ENCODE measurements around the gene EMILIN1. TPM values are rescaled to one million over a fixed set of nuclear protein-coding genes. Genes with fewer than 3 reads are reported as not detected.
"Not testable (repeated sequence)": the region's sequence is repeated elsewhere in the genome, so short reads cannot be mapped to it uniquely, and the experiment has no call there.

Gene EMILIN1
- total RNA-seq, 1 donor: 137 TPM

DNA sequence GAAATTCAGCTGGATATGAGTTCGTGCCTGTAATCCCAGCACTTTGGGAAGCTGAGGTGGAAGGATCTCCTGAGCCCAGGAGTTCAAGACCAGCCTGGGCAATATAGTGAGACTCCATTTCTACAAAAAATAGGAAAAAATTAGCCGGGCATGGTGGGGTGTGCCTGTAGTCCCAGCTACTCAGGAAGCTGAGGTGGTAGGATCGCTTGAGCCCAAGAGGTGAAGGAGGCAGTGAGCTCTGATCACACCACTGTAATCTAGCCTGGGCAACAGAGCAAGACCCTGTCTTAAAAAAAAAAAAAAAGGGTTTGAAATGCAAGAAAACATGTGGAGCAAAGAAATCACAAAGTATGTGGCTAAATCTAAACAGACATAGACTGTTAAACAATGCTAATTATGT lies 30.7 kb downstream of the EMILIN1 start:
- H3K4me1 ChIP-seq (ENCODE audit: insufficient read depth, low read length): no peaks in the 10 kb centered on the region
- no peak overlapping the region for H2AFZ ChIP-seq (ENCODE audit: low read length)
- no peaks in the 10 kb centered on the region for H4K20me1 ChIP-seq (ENCODE audit: insufficient read depth, low read length)
- DNase-seq (ENCODE audit: insufficient read length, low spot score, missing footprints): no peak
- H3K27ac ChIP-seq (ENCODE audit: low read depth, low read length): no peak overlapping the region
- peaks cover 4% of the 10 kb centered on the region for H3K27me3 ChIP-seq (ENCODE audit: insufficient read depth, low read length)
- no peaks in the 10 kb centered on the region for H3K79me2 ChIP-seq (ENCODE audit: insufficient read depth, low read length)
- H3K4me3 ChIP-seq (ENCODE audit: insufficient read depth, low read length): no peak overlapping the region
- H3K36me3 ChIP-seq (ENCODE audit: insufficient read depth, low read length): no peaks in the 10 kb centered on the region
- no peaks in the 10 kb centered on the region for H3K9me3 ChIP-seq (ENCODE audit: low read depth, low read length)
- H3K4me2 ChIP-seq (ENCODE audit: insufficient read depth, low read length): no peak overlapping the region
- TF ChIP-seq, protein P1, sequence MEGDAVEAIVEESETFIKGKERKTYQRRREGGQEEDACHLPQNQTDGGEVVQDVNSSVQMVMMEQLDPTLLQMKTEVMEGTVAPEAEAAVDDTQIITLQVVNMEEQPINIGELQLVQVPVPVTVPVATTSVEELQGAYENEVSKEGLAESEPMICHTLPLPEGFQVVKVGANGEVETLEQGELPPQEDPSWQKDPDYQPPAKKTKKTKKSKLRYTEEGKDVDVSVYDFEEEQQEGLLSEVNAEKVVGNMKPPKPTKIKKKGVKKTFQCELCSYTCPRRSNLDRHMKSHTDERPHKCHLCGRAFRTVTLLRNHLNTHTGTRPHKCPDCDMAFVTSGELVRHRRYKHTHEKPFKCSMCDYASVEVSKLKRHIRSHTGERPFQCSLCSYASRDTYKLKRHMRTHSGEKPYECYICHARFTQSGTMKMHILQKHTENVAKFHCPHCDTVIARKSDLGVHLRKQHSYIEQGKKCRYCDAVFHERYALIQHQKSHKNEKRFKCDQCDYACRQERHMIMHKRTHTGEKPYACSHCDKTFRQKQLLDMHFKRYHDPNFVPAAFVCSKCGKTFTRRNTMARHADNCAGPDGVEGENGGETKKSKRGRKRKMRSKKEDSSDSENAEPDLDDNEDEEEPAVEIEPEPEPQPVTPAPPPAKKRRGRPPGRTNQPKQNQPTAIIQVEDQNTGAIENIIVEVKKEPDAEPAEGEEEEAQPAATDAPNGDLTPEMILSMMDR (IDR thresholded peaks at IDR 0.05; ENCODE audit: extremely low read depth, low read depth, low read length): no peak

DNA sequence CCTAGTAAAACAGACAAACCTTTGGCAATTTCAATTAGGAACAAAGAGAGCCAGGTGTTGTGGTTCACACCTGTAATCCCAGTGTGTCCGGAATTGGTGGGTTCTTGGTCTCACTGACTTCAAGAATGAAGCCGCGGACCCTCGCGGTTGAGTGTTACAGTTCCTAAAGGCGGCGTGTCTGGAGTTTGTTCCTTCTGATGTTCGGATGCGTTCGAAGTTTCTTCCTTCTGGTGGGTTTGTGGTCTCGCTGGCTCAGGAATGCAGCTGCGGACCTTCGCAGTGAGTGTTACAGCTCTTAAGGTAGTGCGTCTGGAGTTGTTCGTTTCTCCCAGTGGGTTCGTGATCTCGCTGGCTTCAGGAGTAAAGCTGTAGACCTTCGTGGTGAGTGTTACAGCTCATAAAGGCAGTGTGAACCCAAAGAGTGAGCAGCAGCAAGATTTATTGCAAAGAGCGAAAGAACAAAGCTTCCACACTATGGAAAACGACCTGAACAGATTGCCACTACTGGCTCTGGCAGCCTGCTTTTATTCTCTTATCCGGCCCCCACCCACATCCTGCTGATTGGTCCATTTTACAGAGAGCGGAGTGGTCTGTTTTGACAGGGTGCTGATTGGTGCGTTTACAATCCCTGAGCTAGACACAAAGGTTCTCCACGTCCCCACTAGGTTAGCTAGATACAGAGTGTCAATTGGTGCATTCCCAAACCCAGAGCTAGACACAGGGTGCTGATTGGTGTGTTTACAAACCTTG lies 32.4 kb downstream of the EMILIN1 start:
- H3K4me3 ChIP-seq (ENCODE audit: insufficient read depth, low read length); H3K4me1 ChIP-seq (ENCODE audit: insufficient read depth, low read length); H3K27me3 ChIP-seq (ENCODE audit: insufficient read depth, low read length); DNase-seq (ENCODE audit: insufficient read length, low spot score, missing footprints); H4K20me1 ChIP-seq (ENCODE audit: insufficient read depth, low read length); H3K36me3 ChIP-seq (ENCODE audit: insufficient read depth, low read length); H3K9me3 ChIP-seq (ENCODE audit: low read depth, low read length); H3K4me2 ChIP-seq (ENCODE audit: insufficient read depth, low read length); H2AFZ ChIP-seq (ENCODE audit: low read length); H3K79me2 ChIP-seq (ENCODE audit: insufficient read depth, low read length); H3K27ac ChIP-seq (ENCODE audit: low read depth, low read length): not testable (repeated sequence)

DNA sequence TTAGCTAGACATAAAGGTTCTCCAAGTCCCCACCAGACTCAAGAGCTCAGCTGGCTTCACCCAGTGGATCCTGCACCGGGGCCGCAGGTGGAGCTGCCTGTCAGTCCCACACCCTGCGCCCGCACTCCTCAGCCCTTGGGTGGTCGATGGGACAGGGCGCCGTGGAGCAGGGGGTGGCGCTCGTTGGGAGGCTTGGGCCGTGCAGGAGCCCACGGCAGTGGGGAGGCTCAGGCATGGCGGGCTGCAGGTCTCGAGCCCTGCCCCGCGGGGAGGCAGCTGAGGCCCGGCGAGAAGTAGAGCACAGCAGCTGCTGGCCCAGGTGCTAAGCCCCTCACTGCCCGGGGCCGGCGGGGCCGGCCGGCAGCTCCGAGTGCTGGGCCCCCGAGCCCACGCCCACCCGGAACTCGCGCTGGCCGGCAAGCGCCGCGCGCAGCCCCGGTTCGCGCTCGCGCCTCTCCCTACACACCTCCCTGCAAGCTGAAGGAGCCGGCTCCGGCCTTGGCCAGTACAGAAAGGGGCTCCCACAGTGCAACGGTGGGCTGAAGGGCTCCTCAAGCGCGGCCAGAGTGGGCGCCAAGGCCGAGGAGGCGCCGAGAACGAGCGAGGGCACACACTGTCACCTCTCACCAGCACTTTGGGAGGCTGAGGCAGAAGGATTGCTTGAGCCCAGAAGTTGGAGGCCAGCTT lies 33.1 kb downstream of the EMILIN1 start:
- not testable (repeated sequence) for H3K4me2 ChIP-seq (ENCODE audit: insufficient read depth, low read length); DNase-seq (ENCODE audit: insufficient read length, low spot score, missing footprints); H4K20me1 ChIP-seq (ENCODE audit: insufficient read depth, low read length); H3K9me3 ChIP-seq (ENCODE audit: low read depth, low read length); H2AFZ ChIP-seq (ENCODE audit: low read length); H3K4me1 ChIP-seq (ENCODE audit: insufficient read depth, low read length); H3K27ac ChIP-seq (ENCODE audit: low read depth, low read length); H3K36me3 ChIP-seq (ENCODE audit: insufficient read depth, low read length); H3K4me3 ChIP-seq (ENCODE audit: insufficient read depth, low read length); H3K27me3 ChIP-seq (ENCODE audit: insufficient read depth, low read length); H3K79me2 ChIP-seq (ENCODE audit: insufficient read depth, low read length)

DNA sequence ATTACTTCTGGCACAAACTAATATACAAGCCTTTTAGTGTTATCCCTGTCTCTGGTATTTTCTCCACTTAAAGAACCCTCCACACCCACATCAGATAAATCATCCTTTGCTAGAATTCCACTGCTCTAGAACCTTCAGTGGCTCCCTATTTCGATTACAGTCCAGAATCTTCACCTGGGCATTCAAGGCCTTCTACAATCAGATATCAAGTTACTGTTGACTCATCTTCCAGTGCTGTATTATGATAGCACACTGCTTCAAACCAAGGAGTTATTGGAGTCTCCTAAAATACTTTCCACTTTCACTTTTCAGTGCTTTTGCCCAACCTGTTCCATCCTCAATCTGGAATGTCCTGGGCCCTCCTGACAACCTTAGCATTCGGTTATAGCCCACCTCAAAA lies 37.1 kb downstream of the EMILIN1 start:
- no peak overlapping the region for H3K27ac ChIP-seq (ENCODE audit: low read depth, low read length)
- H2AFZ ChIP-seq (ENCODE audit: low read length): no peak overlapping the region
- peaks cover 3% of the 10 kb centered on the region for H4K20me1 ChIP-seq (ENCODE audit: insufficient read depth, low read length)
- TF ChIP-seq, protein P1 (IDR thresholded peaks at IDR 0.05; ENCODE audit: extremely low read depth, low read depth, low read length): no peak
- no peaks in the 10 kb centered on the region for H3K79me2 ChIP-seq (ENCODE audit: insufficient read depth, low read length)
- no peak overlapping the region for H3K4me2 ChIP-seq (ENCODE audit: insufficient read depth, low read length)
- peaks cover 24% of the 10 kb centered on the region for H3K27me3 ChIP-seq (ENCODE audit: insufficient read depth, low read length)
- H3K36me3 ChIP-seq (ENCODE audit: insufficient read depth, low read length): no peaks in the 10 kb centered on the region
- no peaks in the 10 kb centered on the region for H3K9me3 ChIP-seq (ENCODE audit: low read depth, low read length)
- no peaks in the 10 kb centered on the region for H3K4me1 ChIP-seq (ENCODE audit: insufficient read depth, low read length)
- peak; percentile 29 for DNase-seq (ENCODE audit: insufficient read length, low spot score, missing footprints)
- no peak overlapping the region for H3K4me3 ChIP-seq (ENCODE audit: insufficient read depth, low read length)

Data from osteoblast (primary cell).